HG02970 (cell line): ENCODE data around the gene MYRIP.

Source experiments
- ATAC-seq: cut with Tn5 transposase; IDR thresholded peaks from one replicate; pipeline ENCODE4 v1.9.1; 2021; ENCODE audit warnings: mild to moderate bottlenecking, moderate library complexity, moderate number of reproducible peaks; ENCODE audit not compliant: unreplicated experiment, low FRiP score

MYRIP gene

DNA sequence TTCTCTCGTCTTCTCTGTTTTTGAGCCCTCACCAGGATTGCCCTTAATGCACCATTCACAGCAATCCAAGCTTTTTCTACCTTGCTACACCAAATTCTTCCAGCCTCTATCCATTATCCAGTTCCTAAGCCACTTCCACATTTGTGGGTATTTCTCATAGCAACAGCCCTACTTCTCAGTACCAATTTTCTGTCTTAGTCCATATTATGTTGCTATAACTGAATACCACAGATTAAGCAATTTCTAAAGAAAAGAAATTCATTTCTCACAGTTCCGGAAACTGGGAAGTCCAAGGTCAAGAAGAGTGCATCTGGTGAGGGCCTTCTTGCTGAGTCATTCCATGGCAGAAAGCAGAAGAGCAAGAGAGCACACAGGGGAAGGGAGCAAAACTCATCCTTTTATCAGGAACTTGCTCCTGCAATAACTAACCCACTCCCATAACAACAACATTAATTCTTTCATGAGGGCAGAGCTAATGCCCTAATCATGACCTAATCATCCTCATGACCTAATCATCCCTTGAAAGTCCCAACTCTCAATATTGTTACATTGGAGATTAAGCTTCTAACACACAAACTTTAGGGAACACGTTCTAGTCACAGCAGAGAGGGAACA is 490.4 kb downstream of the MYRIP start:
- ATAC-seq = no peak

DNA sequence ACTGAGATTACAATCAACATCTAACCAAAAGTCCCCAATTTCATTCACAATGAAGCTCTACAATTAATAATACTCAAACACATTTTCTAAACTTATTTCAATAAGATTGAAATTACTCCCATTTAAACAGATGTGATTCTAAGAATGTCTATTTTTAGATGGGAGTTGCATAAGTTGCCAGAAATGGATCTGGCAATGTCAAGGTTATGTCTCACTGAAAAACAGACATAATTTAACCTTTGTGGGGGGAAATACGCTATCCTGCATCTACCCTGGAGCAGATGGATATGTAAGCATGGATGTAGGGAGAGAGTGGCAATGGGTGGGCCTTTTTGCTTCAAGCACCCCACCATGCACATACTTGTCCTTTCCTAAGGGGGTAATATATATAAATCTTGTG is 493.4 kb downstream of the MYRIP start:
- ATAC-seq = no peak

DNA sequence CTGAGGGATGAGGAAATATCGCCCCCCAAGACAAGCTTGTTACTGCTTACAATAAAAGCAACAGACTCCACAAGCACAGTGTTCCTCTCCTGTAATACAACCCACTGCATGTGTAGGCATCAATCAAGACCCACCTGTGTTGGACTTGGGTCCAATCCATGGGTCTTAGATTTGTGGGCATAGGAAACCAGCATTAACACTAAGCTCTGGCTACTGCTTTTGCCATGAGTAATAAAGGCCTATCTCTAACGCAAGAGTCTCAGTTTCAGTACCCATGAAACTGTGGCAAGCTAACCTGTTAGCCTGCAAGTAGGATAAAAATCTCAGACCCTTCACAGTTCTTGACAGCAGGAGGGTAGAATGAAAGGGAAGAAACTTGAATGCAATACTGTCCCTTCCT is 494.9 kb downstream of the MYRIP start:
- no peak for ATAC-seq

- no peak for ATAC-seq
Measured at GRCh38 chr3:40306336-40306735, 496.9 kb downstream of the MYRIP start.

DNA sequence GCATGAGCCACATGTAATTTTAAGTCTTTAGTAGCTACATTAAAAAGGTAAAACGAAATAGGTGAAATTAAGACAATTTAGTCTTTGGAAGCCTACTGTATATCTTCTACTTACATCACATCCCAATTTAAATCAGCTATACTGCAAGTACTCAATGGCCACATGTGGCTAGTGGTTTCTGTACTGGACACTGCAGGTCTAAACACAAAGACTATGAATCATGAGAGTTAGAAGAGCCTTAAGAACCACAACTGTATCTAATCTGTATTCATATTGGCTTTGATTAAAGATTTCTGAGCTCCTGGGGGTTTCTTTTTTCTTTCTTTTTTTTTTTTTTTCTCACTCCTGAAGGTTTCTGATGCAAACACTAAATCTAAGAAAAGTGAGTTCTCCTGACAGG is 497.8 kb downstream of the MYRIP start:
- ATAC-seq = no peak

DNA sequence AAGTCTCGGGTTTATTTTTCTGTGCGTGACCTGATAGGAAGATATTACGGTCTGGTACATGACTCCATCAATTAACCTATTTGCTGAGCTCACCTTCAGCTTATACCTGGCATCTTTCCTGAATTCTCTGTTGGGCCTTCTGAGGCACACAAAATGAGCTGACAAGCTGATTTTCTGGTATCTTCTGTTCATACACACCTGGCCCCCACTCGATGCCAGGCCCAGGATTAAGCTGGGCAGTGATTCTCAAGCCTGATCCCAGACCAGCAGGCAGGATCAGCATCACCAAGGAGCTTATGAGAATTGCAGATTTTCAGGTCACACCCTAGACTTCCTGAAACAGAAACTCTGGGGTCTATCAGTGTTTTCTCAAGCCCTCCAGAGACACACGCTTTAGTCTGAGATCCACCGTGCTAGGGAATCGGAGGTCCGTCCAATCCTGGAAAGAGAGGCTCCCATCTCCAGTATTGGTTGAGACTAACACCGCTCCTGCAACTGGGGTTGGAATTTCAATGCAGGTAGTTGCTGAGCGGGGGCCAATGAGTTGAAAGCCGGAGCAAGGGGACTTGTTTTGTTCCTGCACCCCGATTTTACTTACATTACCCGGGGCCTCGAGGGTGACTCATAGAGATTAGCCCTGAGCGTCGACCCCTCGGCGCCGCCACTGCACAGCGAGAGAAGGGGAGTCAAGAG is 499.5 kb downstream of the MYRIP start:
- ATAC-seq = no peak

DNA sequence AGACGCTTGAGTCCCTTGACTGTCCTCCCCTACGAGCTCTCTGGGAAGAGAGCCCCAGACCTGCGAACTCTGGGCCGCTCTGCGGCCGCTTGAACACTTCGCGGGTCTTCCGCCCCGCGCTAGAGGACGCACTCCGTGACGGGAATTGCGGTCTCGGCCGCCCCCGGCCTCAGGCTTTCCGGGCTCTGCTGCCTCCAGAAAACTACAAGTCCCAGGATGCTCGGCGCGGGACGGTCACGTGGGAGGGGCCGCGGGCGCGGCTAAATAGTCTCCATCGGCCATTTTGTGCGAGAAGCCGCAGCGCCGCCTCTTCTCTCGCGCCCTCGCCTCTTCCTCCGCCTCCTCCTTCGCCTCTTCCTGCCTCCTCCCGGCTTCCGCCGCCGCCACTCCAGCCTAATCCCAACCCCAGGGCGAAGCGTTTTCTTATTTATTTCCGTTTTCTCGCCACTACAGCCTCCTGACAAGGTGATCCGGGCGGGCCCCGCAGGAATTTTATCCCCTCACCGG is 500.1 kb downstream of the MYRIP start, which contains the start of gene EIF1B:
TSS of gene EIF1B (plus strand) at position 290 of the 507 bp plus-strand sequence. CDS start 235 bp downstream, outside the sequence.
- peak; percentile 99 for ATAC-seq
